Measurements from ENCODE around the gene PRUNE1.

Gene PRUNE1

GRCh38 chr1:151060007-151060656 lies 51.9 kb downstream of the PRUNE1 start, which contains the start of gene MLLT11:
TSS of gene MLLT11 (plus strand) at chr1:151060397. CDS start at chr1:151067225, 6,828 bp downstream.
- Histone ChIP-seq H3K4me3 (IDR thresholded peaks at IDR 0.05; ENCODE audit: insufficient read depth, low read depth, low read length) (peak within 1 kb of the TSS; percentile 98), H4K20me1 (ENCODE audit: insufficient read depth) (peaks cover 5% of the 10 kb centered on the region; the same call in 1 of the 2 replicates), H3K36me3 (ENCODE audit: insufficient read depth) (peaks cover 6% of the 10 kb centered on the region; the same call in 1 of the 2 replicates), H3K27ac (peak within 1 kb of the TSS; percentile 32), H3K27me3 (ENCODE audit: insufficient read depth, low read depth) (no peaks in the 10 kb centered on the region), H2AFZ (ENCODE audit: low read depth) (peak within 1 kb of the TSS; percentile 90), H3K4me1 (ENCODE audit: low read depth, poor library complexity, severe bottlenecking) (peaks cover 38% of the 10 kb centered on the region), H3K9ac (peak within 1 kb of the TSS; percentile 67), H3K79me2 (ENCODE audit: insufficient read depth, low read depth) (peaks cover 48% of the 10 kb centered on the region), H3K4me2 (peak within 1 kb of the TSS; percentile 93)
- TF ChIP-seq CTCF (conservative IDR thresholded peaks at IDR 0.05; ENCODE audit: low read depth, low read length) = no peak

GRCh38 chr1:151060657-151061421 lies 52.6 kb downstream of the PRUNE1 start:
- no peak overlapping the region for H3K27ac ChIP-seq
- no peak overlapping the region for H3K9ac ChIP-seq
- peak overlapping the region; percentile 90; the same call in 1 of the 2 replicates for H2AFZ ChIP-seq (ENCODE audit: low read depth)
- peaks cover 3% of the 10 kb centered on the region; the same call in 1 of the 2 replicates for H4K20me1 ChIP-seq (ENCODE audit: insufficient read depth)
- H3K4me3 ChIP-seq (IDR thresholded peaks at IDR 0.05; ENCODE audit: insufficient read depth, low read depth, low read length) = no peak overlapping the region
- no peaks in the 10 kb centered on the region for H3K27me3 ChIP-seq (ENCODE audit: insufficient read depth, low read depth)
- no peak for TF ChIP-seq CTCF (conservative IDR thresholded peaks at IDR 0.05; ENCODE audit: low read depth, low read length)
- 0 out of 2 replicates have a peak overlapping the region, but pooled peaks have one; percentile 93 for H3K4me2 ChIP-seq
- peaks cover 44% of the 10 kb centered on the region for H3K79me2 ChIP-seq (ENCODE audit: insufficient read depth, low read depth)
- H3K36me3 ChIP-seq (ENCODE audit: insufficient read depth) = no peaks in the 10 kb centered on the region; the same call in 1 of the 2 replicates
- peaks cover 33% of the 10 kb centered on the region for H3K4me1 ChIP-seq (ENCODE audit: low read depth, poor library complexity, severe bottlenecking)

DNA sequence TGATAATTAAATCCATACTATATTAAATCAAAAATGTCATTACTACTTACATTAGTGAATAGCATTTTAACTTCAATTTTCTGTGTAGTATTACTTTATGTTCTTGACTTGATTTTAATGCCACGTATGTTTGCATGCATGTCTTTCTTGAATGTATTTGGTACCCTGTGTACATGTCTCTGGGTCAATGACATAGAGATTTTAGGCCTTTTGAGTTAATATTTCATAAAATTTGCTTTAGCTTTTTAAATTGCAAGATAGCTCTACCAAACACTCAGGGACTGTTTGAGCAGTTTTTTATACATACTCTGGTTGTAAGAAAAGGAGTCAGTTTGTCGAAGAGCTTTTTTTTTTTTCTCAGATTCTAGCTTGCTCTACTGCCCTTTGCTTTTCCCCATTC lies 53.5 kb downstream of the PRUNE1 start:
- Histone ChIP-seq H3K27me3 (ENCODE audit: insufficient read depth, low read depth) (no peaks in the 10 kb centered on the region), H2AFZ (ENCODE audit: low read depth) (no peak overlapping the region), H3K27ac (no peak overlapping the region), H3K4me3 (IDR thresholded peaks at IDR 0.05; ENCODE audit: insufficient read depth, low read depth, low read length) (no peak overlapping the region), H3K9ac (no peak overlapping the region), H3K79me2 (ENCODE audit: insufficient read depth, low read depth) (peaks cover 35% of the 10 kb centered on the region), H3K4me2 (no peak overlapping the region), H3K4me1 (ENCODE audit: low read depth, poor library complexity, severe bottlenecking) (peaks cover 25% of the 10 kb centered on the region), H4K20me1 (ENCODE audit: insufficient read depth) (no peaks in the 10 kb centered on the region), H3K36me3 (ENCODE audit: insufficient read depth) (no peaks in the 10 kb centered on the region)
- TF ChIP-seq CTCF (conservative IDR thresholded peaks at IDR 0.05; ENCODE audit: low read depth, low read length) = no peak

DNA sequence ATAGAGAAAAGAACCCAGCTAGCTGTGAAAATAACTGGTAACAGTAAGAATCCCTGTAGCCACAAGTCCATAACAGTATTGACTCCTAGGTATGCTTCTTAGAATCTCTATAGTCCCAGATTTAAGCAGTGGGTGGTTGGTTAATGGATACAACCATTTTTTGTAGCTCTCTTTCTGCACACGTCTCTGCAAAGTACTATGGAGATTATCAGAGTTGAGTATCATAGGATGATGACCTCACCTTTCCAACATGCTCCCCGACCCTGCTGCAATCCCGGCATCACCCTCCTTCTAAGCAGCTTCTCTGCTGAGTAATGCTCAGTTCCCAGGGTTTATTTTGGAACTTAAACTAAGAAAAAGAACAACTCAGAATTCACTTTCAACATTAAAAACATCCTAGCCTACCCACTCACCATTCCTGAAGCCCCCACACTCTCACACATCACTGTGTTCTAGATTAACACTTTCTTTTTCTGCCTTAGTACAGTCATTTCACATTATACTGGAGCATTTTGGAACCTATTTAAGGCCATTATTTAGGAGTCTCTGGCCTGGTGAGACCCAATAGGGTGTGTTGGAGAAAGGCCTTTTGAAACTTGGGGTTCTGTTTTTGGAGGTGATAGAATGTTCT lies 54.6 kb downstream of the PRUNE1 start:
- no peak for TF ChIP-seq CTCF (conservative IDR thresholded peaks at IDR 0.05; ENCODE audit: low read depth, low read length)
- Histone ChIP-seq H2AFZ (ENCODE audit: low read depth) (no peak overlapping the region), H3K27me3 (ENCODE audit: insufficient read depth, low read depth) (no peaks in the 10 kb centered on the region), H3K36me3 (ENCODE audit: insufficient read depth) (no peaks in the 10 kb centered on the region), H3K4me2 (no peak overlapping the region), H3K4me3 (IDR thresholded peaks at IDR 0.05; ENCODE audit: insufficient read depth, low read depth, low read length) (no peak overlapping the region), H3K9ac (no peak overlapping the region), H3K4me1 (ENCODE audit: low read depth, poor library complexity, severe bottlenecking) (peaks cover 13% of the 10 kb centered on the region), H3K27ac (no peak overlapping the region), H4K20me1 (ENCODE audit: insufficient read depth) (no peaks in the 10 kb centered on the region), H3K79me2 (ENCODE audit: insufficient read depth, low read depth) (peaks cover 24% of the 10 kb centered on the region)
